ENCODE measurements around the gene ELK1. TPM values are rescaled to one million over a fixed set of nuclear protein-coding genes. Genes with fewer than 3 reads are reported as not detected.

Gene ELK1
- total RNA-seq, 1 donor from 2014 or later: 29.4 TPM

DNA sequence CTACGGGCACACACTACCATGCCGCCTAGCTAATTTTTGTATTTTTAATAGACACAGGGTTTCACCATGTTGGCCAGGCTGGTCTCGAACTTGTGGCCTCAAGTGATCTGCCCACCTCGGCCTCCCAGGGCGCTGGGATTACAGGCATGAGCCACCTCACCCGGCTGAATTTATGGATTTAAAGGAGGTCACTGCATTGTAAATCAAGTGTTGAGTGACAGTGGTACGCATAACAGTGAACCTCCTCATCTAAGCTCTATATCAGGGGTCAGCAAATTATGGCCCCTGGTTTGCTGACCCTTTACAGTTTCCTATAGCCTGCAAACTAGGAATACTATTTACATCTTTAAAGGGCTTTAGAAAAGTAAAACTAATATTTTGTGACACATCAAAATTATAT lies 11.2 kb upstream of the ELK1 start:
- H3K4me3 Mint-ChIP-seq (ENCODE audit: unreplicated experiment): no peak overlapping the region
- TF ChIP-seq, protein P1, sequence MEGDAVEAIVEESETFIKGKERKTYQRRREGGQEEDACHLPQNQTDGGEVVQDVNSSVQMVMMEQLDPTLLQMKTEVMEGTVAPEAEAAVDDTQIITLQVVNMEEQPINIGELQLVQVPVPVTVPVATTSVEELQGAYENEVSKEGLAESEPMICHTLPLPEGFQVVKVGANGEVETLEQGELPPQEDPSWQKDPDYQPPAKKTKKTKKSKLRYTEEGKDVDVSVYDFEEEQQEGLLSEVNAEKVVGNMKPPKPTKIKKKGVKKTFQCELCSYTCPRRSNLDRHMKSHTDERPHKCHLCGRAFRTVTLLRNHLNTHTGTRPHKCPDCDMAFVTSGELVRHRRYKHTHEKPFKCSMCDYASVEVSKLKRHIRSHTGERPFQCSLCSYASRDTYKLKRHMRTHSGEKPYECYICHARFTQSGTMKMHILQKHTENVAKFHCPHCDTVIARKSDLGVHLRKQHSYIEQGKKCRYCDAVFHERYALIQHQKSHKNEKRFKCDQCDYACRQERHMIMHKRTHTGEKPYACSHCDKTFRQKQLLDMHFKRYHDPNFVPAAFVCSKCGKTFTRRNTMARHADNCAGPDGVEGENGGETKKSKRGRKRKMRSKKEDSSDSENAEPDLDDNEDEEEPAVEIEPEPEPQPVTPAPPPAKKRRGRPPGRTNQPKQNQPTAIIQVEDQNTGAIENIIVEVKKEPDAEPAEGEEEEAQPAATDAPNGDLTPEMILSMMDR (IDR thresholded peaks at IDR 0.05; ENCODE audit: unreplicated experiment): no peak
- H3K27ac Mint-ChIP-seq (ENCODE audit: unreplicated experiment): no peak overlapping the region
- no peaks in the 10 kb centered on the region for H3K4me1 Mint-ChIP-seq (ENCODE audit: unreplicated experiment)
- peaks cover 2% of the 10 kb centered on the region for H3K36me3 Mint-ChIP-seq (ENCODE audit: low read depth, unreplicated experiment)
- no peaks in the 10 kb centered on the region for H3K9me3 Mint-ChIP-seq (ENCODE audit: unreplicated experiment)
- no peaks in the 10 kb centered on the region for H3K27me3 Mint-ChIP-seq (ENCODE audit: unreplicated experiment)
- no peak for DNase-seq (ENCODE audit: low spot score)

GRCh38 chrX:47659421-47659726 lies 9.0 kb upstream of the ELK1 start:
- H3K4me3 Mint-ChIP-seq (ENCODE audit: unreplicated experiment): peak overlapping the region; percentile 90
- H3K4me1 Mint-ChIP-seq (ENCODE audit: unreplicated experiment): no peaks in the 10 kb centered on the region
- H3K36me3 Mint-ChIP-seq (ENCODE audit: low read depth, unreplicated experiment): peaks cover 6% of the 10 kb centered on the region
- H3K27ac Mint-ChIP-seq (ENCODE audit: unreplicated experiment): no peak overlapping the region
- H3K27me3 Mint-ChIP-seq (ENCODE audit: unreplicated experiment): no peaks in the 10 kb centered on the region
- DNase-seq (ENCODE audit: low spot score): no peak
- no peaks in the 10 kb centered on the region for H3K9me3 Mint-ChIP-seq (ENCODE audit: unreplicated experiment)
- TF ChIP-seq, protein P1 (IDR thresholded peaks at IDR 0.05; ENCODE audit: unreplicated experiment): no peak

DNA sequence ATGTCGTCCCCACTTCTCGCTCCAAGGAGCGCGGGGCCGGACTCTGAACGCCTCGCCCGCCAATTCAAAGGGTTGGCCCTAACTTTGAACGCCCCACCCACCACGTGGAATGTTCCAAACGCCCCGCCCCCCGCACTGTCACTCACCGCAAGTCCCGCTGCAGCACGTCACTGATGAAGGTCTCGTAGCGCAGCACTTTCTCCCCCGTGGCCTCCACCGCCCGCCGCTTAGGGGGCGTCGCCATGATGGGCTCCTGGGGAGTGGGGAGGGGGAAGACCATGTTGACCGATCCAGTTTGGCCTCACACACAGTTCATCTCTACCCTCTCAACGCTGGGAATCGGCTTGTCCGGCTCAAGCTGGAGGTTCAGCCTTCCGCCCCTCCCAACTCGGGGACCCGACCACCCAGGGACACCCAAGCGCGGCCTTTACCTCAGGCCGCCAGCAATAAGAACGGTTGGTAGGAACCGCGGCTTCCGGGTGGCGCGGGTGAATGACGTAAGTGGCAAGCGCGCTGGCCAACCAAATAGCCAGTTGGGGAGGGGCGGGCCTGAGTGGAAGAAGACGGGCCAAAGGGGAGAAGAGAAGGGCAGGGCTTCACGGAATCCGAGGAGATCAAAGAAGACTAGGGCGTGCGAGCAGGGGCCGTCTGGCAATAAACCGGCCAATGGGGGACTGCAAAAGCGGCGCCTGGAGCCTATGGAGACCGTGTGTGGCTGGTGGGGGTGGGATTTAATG lies 8.5 kb upstream of the ELK1 start, which contains the start of gene UXT:
TSS of gene UXT (minus strand) at position 497 of the 737 bp plus-strand sequence. CDS start at position 244, 253 bp downstream.
- H3K4me1 Mint-ChIP-seq (ENCODE audit: unreplicated experiment): no peaks in the 10 kb centered on the region
- H3K4me3 Mint-ChIP-seq (ENCODE audit: unreplicated experiment): peak within 1 kb of the TSS; percentile 90
- H3K9me3 Mint-ChIP-seq (ENCODE audit: unreplicated experiment): no peaks in the 10 kb centered on the region
- H3K36me3 Mint-ChIP-seq (ENCODE audit: low read depth, unreplicated experiment): peaks cover 6% of the 10 kb centered on the region
- TF ChIP-seq, protein P1 (IDR thresholded peaks at IDR 0.05; ENCODE audit: unreplicated experiment): no peak
- peak within 1 kb of the TSS; percentile 93 for H3K27ac Mint-ChIP-seq (ENCODE audit: unreplicated experiment)
- H3K27me3 Mint-ChIP-seq (ENCODE audit: unreplicated experiment): no peaks in the 10 kb centered on the region
- peak; percentile 80 for DNase-seq (ENCODE audit: low spot score)

GRCh38 chrX:47658301-47658683 lies 7.9 kb upstream of the ELK1 start:
- Mint-ChIP-seq H3K36me3 (ENCODE audit: low read depth, unreplicated experiment) (peaks cover 6% of the 10 kb centered on the region), H3K27ac (ENCODE audit: unreplicated experiment) (peak overlapping the region; percentile 93), H3K4me3 (ENCODE audit: unreplicated experiment) (peak overlapping the region; percentile 90), H3K27me3 (ENCODE audit: unreplicated experiment) (no peaks in the 10 kb centered on the region), H3K4me1 (ENCODE audit: unreplicated experiment) (no peaks in the 10 kb centered on the region), H3K9me3 (ENCODE audit: unreplicated experiment) (no peaks in the 10 kb centered on the region)
- no peak for DNase-seq (ENCODE audit: low spot score)
- TF ChIP-seq, protein P1 (IDR thresholded peaks at IDR 0.05; ENCODE audit: unreplicated experiment): no peak

GRCh38 chrX:47651043-47651905 lies 911 bp upstream of the ELK1 start:
- Mint-ChIP-seq H3K4me1 (ENCODE audit: unreplicated experiment) (peaks cover 19% of the 10 kb centered on the region), H3K27me3 (ENCODE audit: unreplicated experiment) (peaks cover 1% of the 10 kb centered on the region), H3K27ac (ENCODE audit: unreplicated experiment) (peak overlapping the region; percentile 84), H3K36me3 (ENCODE audit: low read depth, unreplicated experiment) (peaks cover 13% of the 10 kb centered on the region), H3K9me3 (ENCODE audit: unreplicated experiment) (no peaks in the 10 kb centered on the region), H3K4me3 (ENCODE audit: unreplicated experiment) (peak overlapping the region; percentile 89)
- DNase-seq (ENCODE audit: low spot score): no peak
- TF ChIP-seq, protein P1 (IDR thresholded peaks at IDR 0.05; ENCODE audit: unreplicated experiment): no peak
